ENCODE results near the gene SCARB2.

Gene SCARB2

GRCh38 chr4:76144546-76144945, 69.1 kb downstream of the SCARB2 start:
- no peak for DNase-seq

GRCh38 chr4:76141241-76141640, 72.4 kb downstream of the SCARB2 start:
- no peak for DNase-seq

DNA sequence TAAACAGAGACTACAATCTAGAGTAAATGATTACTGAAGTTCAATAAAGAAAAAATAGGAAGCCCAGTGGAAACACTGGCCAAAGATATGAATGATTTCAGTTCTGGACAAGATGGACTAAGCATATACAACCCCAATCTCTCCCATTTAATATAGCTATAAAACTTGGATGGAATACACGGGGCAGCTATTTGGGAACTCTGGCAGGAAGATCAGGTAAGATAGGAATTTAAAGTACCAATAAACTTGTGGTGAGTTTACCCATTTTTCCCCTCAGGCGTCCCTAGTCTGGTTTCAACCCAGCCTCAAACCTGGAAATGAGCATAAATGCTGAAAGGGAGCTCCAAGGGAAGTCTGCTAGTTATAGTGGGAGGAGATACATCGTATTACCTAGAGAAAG, 85.9 kb downstream of the SCARB2 start:
- no peak for DNase-seq

DNA sequence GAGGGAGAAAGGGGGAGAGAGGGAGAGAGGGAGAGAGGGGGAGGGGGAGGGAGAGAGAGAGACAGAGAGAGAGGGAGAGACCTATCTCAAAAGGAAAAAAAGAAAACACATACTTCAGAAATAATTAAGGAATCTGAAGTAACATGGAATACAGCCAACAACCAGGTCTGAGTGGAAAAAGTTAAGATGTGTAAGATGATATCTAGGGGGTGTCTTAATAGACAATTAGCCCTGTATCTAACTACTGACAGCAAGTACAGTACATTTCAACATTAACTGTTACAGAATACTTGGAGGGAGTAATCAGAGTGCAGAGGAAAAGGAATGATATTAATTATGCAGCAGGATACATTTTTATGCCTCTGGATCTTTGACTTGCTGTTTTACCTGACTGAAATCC, 87.8 kb downstream of the SCARB2 start:
- DNase-seq, result no peak

GRCh38 chr4:76120199-76120598, 93.4 kb downstream of the SCARB2 start:
- DNase-seq, result no peak

GRCh38 chr4:76117536-76117935, 96.1 kb downstream of the SCARB2 start:
- DNase-seq, result no peak

DNA sequence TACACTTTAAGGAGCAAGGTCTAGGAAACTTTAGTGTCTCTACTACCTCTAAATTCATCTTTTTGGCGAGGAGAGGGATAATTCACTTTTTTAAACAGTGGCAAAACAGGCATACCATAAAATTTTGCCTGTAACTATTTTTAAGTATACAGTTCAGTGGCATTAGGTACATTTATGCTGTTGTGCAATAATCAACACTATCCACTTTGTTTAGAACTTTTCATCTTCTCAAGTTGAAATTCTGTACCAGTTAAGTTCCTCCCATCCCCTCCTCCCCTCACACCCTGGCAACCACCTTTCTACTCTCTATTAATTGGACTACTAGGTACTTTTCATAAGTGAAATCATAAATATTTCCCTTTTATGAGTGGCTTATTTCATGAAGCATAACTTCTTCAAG, 96.8 kb downstream of the SCARB2 start:
- no peak for DNase-seq

Data from T1000 (cell line).